ENCODE data around the gene BHMT2.

DNA sequence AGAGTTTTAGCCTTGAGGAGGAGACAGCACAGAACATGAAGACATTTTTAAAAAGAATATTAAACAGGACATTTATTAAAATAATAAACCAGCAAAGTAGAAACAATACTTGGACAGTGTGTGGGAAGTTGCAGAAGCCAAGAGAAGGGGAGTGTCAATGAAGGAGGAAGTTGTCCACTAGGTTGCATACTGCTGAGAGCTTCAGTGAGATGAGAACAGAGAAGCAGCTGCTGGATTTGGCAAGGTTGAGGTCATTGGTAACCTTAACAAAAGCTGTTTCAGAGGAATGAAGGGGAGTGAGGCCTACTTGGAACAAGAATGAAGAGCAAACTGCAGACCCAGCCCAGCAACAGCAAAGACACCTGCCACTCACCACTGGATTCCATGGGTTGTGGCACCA, 53.4 kb downstream of the BHMT2 start:
- no peak for TF ChIP-seq POLR2A (IDR thresholded peaks at IDR 0.05; ENCODE audit: low read length)
- no peak for TF ChIP-seq GATA1 (IDR thresholded peaks at IDR 0.05; ENCODE audit: low read depth, low read length)

Data from erythroblast (primary cell).